HG02852 (cell line): ENCODE results near the gene ABCD3.
"Not testable (repeated sequence)": the region's sequence is repeated elsewhere in the genome, so short reads cannot be mapped to it uniquely, and the experiment has no call there.

ENCODE experiments used
- ATAC-seq: cut with Tn5 transposase; IDR thresholded peaks from one replicate; pipeline ENCODE4 v1.9.1; 2021; ENCODE audit warnings: mild to moderate bottlenecking, moderate library complexity; ENCODE audit not compliant: unreplicated experiment

ABCD3 gene

GRCh38 chr1:94448741-94449140 lies 30.6 kb downstream of the ABCD3 start:
- not testable (repeated sequence) for ATAC-seq

- ATAC-seq = no peak
Observed at GRCh38 chr1:94456736-94457135, 38.5 kb downstream of the ABCD3 start.

- ATAC-seq = no peak
Observed at GRCh38 chr1:94462606-94463005, 44.4 kb downstream of the ABCD3 start.

- no peak for ATAC-seq
Observed at GRCh38 chr1:94463056-94463764, 45.0 kb downstream of the ABCD3 start.

- ATAC-seq = no peak
Observed at GRCh38 chr1:94463765-94464330, 45.7 kb downstream of the ABCD3 start.

GRCh38 chr1:94468708-94469107 lies 50.5 kb downstream of the ABCD3 start:
- ATAC-seq = no peak

- no peak for ATAC-seq
Observed at GRCh38 chr1:94471271-94471670, 53.1 kb downstream of the ABCD3 start.

- ATAC-seq = no peak
Observed at GRCh38 chr1:94475232-94475631, 57.0 kb downstream of the ABCD3 start.

- no peak for ATAC-seq
Observed at GRCh38 chr1:94479682-94480081, 61.5 kb downstream of the ABCD3 start.

GRCh38 chr1:94481473-94481933 lies 63.3 kb downstream of the ABCD3 start:
- ATAC-seq = peak; percentile 87

- ATAC-seq = no peak
Observed at GRCh38 chr1:94486990-94487389, 68.8 kb downstream of the ABCD3 start.

- ATAC-seq = no peak
Observed at GRCh38 chr1:94490556-94490955, 72.4 kb downstream of the ABCD3 start.

- no peak for ATAC-seq
Observed at GRCh38 chr1:94496076-94496755, 78.0 kb downstream of the ABCD3 start.

GRCh38 chr1:94501426-94501825 lies 83.2 kb downstream of the ABCD3 start:
- ATAC-seq = no peak

- no peak for ATAC-seq
Observed at GRCh38 chr1:94501935-94502334, 83.7 kb downstream of the ABCD3 start.

GRCh38 chr1:94503153-94503552 lies 85.0 kb downstream of the ABCD3 start:
- ATAC-seq = no peak

GRCh38 chr1:94504601-94505000 lies 86.4 kb downstream of the ABCD3 start:
- ATAC-seq = no peak

- no peak for ATAC-seq
Observed at GRCh38 chr1:94512816-94513215, 94.6 kb downstream of the ABCD3 start.

GRCh38 chr1:94514095-94514727 lies 96.0 kb downstream of the ABCD3 start:
- ATAC-seq = no peak

GRCh38 chr1:94515296-94515947 lies 97.2 kb downstream of the ABCD3 start:
- ATAC-seq = no peak

GRCh38 chr1:94519351-94519750 lies 101.2 kb downstream of the ABCD3 start:
- ATAC-seq = no peak
